Measurements from ENCODE around the gene MCRIP1.

Gene MCRIP1

GRCh38 chr17:81833160-81833920 is at the start of gene MCRIP1:
TSS of gene MCRIP1 (minus strand) at chr17:81833291. CDS start at chr17:81824506, 8,785 bp downstream.
- H3K4me3 ChIP-seq, result peak within 1 kb of the TSS; percentile 73 to 91 (median 79)
- H3K27ac ChIP-seq, result peak within 1 kb of the TSS; percentile 73 to 97 (median 94)

DNA sequence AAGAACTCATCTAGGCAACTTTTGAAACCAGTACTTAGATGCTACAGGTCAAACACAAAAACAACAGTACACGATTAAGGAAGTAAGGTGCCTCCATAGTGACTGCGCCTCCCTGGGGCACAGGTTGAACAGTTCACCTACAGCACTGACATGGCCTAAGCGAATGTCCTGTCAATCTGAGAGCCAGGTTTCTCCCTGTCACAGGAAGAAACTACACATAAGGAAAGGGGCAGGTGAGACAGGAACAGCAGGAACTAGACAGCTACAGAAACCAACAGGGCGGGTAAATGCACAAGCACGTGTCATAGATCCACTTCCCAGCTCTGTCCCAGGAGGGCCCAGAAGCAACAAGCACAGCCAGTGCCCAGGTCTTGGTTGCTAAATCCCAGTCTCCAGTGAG is 46.0 kb upstream of the MCRIP1 start:
- Histone ChIP-seq H3K27ac (no peak overlapping the region), H3K4me3 (no peak overlapping the region)

- H3K4me3 ChIP-seq, result no peak overlapping the region
- no peak overlapping the region for H3K27ac ChIP-seq
Observed at GRCh38 chr17:81878294-81878693, 45.2 kb upstream of the MCRIP1 start.

DNA sequence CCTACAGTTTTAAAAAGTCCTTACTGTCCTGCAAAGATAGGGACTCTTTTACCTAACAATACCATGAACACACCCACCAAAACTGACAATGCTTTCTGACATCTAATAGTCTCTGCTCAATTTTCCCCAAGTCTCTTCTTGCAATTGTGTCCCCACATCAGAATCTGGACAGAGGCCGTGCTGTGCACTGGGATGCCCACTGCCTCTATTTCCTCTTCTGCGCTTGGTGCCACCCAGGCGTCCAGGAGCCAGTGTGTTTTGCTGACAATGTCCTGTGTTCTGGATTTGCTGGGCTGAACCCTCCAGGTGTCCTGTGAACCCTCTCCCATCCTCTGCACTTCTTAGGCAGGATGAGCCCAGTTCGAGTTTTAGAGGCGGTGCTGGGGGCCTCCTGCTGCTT is 44.5 kb upstream of the MCRIP1 start:
- H3K4me3 ChIP-seq, result no peak overlapping the region

DNA sequence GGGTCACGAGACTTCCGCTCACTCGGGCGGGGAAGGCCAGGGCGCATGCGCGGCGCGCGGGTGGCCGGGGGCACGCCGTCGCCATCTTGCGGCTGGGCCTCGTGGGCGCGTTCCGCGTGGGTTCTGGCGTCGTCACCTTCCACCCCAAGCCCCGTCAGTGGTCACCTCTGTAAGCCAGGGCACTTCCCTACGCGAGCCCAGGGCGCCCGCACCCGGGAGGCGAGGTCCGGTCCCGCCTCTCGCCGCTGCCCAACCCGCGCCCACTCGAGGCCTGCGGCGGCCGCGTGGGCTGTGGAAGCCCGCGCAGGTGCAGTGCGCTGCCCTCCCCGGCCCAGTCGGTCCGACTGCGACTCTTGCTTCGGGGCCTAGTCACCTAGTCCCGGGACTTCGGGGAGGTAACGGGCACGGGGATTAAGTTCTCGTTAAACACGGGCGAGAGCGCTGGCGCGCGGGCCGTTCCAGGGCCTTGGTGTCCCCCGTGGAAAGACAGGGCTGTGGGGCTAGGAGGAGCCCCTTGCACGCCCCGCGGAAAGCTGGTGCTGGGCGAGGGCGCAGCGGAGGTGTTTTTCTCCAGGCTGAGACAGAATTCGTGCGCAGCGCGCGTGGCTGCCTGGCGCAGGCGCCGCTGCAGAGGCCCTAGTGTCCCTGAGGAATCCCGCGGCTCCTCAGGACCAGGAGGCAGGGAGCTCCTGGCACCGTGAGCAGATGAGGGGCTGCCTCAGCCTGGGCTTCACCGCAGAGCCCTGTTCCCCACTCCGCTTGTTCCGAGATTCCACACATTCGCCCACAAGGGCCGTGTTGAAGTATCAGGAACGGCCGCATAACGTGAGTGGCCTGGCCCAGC is 38.5 kb upstream of the MCRIP1 start:
- peak overlapping the region; percentile 72 to 93 (median 83) for H3K4me3 ChIP-seq

More for the DNA sequence above, 44.5 kb upstream of the MCRIP1 start:
- no peak overlapping the region for H3K27ac ChIP-seq

GRCh38 chr17:81870981-81871386 is 37.9 kb upstream of the MCRIP1 start, which contains the start of gene ARHGDIA:
TSS of gene ARHGDIA (minus strand) at chr17:81871337. CDS start at chr17:81869930, 1,407 bp downstream.
- H3K27ac ChIP-seq, result peak within 1 kb of the TSS; percentile 96 to 100 (median 99)
- H3K4me3 ChIP-seq, result peak within 1 kb of the TSS; percentile 72 to 93 (median 83)

More for the DNA sequence above, 38.5 kb upstream of the MCRIP1 start:
- peak overlapping the region; percentile 94 to 100 (median 99) for H3K27ac ChIP-seq

- H3K4me3 ChIP-seq, result peak overlapping the region; percentile 60 to 93 (median 83)
- peak overlapping the region; percentile 74 to 100 (median 99) for H3K27ac ChIP-seq
Observed at GRCh38 chr17:81870131-81870980, 37.3 kb upstream of the MCRIP1 start.

DNA sequence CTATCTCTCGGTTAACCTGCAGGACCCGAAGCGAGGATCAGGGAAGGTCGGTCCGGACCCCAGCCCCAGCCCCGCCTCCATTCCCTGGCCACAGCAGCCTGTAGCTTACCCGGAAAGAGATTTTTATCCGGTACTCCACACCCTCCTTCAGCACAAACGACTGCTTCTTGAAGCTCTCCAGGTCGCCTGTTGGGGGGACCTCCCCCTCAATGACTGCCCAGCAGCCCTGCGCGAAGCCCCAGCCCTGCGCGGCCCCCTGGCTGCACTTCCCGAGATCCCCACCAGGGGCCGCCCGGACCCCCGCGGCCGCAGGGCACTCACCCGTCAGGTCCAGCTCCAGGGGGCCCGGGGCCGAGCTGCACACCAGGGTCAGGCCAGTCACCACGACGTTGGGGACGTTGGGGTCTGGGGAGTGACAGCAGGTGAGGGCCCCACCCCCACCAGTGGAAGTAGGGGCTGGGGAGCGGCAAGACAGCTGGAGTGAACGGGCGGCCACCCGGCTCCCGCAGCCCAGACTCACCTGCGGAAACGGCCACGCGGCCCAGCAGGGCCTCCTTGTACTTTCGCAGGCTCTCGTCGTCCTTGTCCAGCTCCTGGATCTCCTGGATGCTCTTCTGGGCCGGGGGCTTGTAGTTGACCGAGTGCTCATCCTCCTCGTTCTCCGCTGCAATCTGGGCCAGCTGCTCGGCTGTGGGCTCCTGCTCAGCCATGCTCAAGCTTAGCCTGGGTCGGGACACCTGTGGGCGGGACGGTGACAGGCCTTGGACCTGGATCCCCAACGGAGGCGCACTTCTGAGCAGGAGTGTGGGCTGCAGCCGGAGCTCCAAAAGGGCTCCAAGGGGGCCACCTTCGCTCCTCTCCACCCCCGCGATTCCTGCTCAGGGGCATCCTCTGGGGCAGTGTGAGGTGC is 36.4 kb upstream of the MCRIP1 start:
- Histone ChIP-seq H3K27ac (peak overlapping the region in 20 of 21 experiments; percentile 74 to 100 (median 99)), H3K4me3 (peak overlapping the region; percentile 60 to 93 (median 83))

- peak overlapping the region in 1 of 7 experiments; percentile 72 for H3K4me3 ChIP-seq
- H3K27ac ChIP-seq, result peak overlapping the region in 13 of 21 experiments; percentile 10 to 99 (median 92)
Observed at GRCh38 chr17:81868674-81869220, 35.7 kb upstream of the MCRIP1 start.

DNA sequence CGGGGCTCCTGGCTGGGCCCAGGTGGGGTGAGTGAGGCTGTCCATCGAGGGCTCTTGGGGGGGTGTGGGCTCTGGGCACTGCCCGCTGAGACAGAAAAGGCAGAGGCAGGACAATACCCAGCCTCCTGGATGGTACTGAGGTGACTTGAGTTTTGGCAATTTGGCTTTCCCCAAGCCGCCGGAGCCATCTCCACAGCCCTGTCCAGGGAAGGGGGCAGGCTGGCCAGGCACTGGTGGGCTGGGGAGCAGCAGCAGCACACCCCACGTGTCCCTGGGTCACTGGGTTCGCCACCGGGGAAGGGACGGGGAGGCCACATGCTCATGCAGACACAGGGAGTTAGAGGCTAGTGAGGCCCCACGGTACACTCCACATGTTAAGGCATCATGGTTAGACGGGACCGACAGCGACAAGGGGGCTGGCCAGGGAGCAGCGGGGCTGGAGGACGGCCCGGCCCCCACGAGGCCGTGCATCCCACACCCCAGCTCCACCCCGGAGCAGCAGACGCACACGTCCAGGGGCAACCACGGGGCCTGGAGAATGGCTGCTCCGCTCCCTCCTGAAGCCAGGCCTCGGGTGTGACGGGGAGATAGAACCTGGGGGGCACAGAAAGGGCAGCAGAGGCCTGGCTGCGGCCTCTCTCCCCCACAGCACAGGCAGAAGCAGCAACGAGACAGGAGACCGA is 35.0 kb upstream of the MCRIP1 start:
- Histone ChIP-seq H3K27ac (peak overlapping the region in 10 of 21 experiments; percentile 11 to 99 (median 38)), H3K4me3 (no peak overlapping the region)

- no peak overlapping the region for H3K4me3 ChIP-seq
- H3K27ac ChIP-seq, result peak overlapping the region in 12 of 21 experiments; percentile 2 to 99 (median 40)
Observed at GRCh38 chr17:81867170-81867990, 34.3 kb upstream of the MCRIP1 start.

DNA sequence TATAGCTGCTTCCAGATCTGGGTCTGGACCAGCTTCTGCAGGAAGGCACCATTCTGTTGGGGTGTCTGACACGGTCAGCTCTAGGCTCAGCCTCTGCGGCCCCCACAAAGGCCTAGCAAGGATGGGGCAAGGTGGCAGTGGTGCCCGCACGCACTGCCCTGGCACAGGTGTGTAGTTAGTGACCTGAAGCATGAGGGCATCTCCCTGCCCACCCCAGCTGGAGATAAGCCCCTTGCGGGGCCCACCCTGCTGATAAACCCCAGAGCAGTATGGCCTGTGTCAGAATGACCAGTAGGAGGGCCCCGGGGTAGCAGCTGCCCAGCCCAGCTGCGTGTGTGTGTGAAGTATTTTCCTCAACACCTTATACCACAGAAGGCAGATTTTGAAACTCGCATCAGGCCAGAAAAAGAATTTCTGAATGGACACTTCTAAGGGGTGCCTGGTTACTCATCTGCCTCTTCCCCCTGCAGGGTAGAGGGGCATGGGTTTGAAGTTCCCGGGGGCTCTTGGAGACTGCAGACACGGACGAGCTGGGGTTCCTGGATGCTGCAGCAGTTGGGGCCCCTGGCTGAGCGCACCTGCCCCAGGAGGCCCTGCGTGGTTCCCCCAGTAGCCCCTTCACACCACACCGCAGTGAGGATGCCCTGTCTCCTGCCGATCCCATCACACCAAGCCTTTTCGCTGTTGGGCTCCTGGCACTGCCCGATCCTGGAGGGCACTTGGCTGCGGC is 33.5 kb upstream of the MCRIP1 start:
- Histone ChIP-seq H3K27ac (peak overlapping the region in 14 of 21 experiments; percentile 2 to 99 (median 40)), H3K4me3 (no peak overlapping the region)

- Histone ChIP-seq H3K4me3 (no peak overlapping the region), H3K27ac (peak overlapping the region in 8 of 21 experiments; percentile 3 to 99 (median 38))
Observed at GRCh38 chr17:81865733-81866439, 32.8 kb upstream of the MCRIP1 start.

- peak overlapping the region in 2 of 21 experiments; percentile 29 to 52 for H3K27ac ChIP-seq
- no peak overlapping the region for H3K4me3 ChIP-seq
Observed at GRCh38 chr17:81865358-81865732, 32.3 kb upstream of the MCRIP1 start.
